ENCODE measurements around the gene NCDN.

NCDN gene

DNA sequence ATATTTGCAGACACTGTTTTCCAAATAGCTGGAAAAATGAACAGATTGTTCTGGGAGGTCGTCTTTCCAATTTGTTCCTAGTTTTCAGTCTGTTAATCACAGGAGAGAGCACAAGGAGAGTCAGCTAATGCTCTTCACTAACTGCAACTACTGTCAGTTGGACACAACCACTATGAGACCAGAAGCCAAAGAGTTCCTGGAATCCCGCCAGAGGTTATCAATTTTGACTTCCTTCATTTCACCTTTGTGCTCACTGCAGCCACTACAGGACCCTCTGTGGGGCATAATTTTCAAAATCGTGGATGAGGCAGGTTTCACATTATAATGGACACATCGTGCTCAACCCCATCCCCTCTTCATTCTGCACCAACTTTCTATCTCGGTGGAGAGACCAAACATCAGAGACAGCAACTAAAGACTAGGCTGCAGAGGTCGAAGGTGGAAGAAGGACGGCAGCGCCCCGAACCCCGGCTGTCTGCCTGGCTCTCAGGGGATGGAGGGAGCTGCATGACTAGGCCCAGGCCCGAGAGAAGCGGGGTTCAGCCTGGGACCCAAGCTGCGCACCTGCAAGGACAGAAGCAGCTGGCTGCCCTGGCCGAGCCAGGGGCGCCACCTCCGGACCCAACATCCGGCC is 998 bp upstream of the NCDN start:
- Histone ChIP-seq H2BK12ac (ENCODE audit: low read length) (no peak overlapping the region), H4K91ac (ENCODE audit: low read depth, low read length, poor library complexity) (peak overlapping the region; percentile 3)

DNA sequence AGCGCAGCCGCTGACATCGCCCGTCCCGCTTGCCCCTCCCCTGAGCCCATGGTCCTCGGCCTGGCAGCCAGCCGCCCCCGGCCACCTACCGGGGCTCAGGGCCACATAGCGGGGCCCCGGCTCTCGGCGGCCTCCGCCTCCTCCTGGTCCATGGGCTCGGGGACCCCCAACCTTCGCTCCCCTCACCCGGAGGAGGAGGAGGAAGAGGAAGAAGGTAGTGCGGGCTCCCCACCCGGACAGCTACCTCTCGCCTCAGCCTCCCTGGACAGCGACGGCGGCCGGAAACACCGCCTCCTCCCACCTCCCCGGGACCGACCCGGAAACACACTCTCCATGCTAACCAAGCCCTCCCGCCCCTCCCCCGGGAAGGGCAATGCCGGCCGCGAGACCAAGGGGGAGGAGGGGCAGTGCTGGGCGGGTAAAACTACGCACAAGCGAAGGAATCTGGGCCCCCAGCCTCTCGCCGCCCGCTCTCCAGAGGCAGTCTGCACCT is 435 bp upstream of the NCDN start, which contains the start of gene KIAA0319L:
KIAA0319L (minus strand) TSS at position 286 of the 493 bp plus-strand sequence. CDS start 2,912 bp downstream, outside the sequence.
- H4K91ac ChIP-seq (ENCODE audit: low read depth, low read length, poor library complexity): peak within 1 kb of the TSS; percentile 3
- H3K27me3 ChIP-seq (ENCODE audit: control insufficient read depth in 3 of 3, insufficient read depth in 3 of 3, low read depth in 1 of 3, low read length in 3 of 3): no peaks in the 10 kb centered on the region
- peak within 1 kb of the TSS; percentile 36 for H2AK5ac ChIP-seq (ENCODE audit: low read depth, low read length)
- WGBS, 2 donors (ENCODE audit: extremely low coverage in 2 of 2, insufficient read length in 2 of 2, insufficient replicate concordance in 1 of 2): no CpG with 5 or more reads among the region's 39 CpGs
- H2BK12ac ChIP-seq (ENCODE audit: low read length): no peak within 1 kb of the TSS
- H3K23ac ChIP-seq (ENCODE audit: low read depth, low read length, poor library complexity): peak within 1 kb of the TSS; percentile 99
- peak within 1 kb of the TSS; percentile 99 for H2AFZ ChIP-seq (ENCODE audit: low read length)
- H3K4me3 ChIP-seq (ENCODE audit: low read length in 2 of 2): peak within 1 kb of the TSS; percentile 88 to 94
- peak within 1 kb of the TSS; percentile 98 for H3K27ac ChIP-seq (replicated peaks; ENCODE audit: low read length)
- H2BK15ac ChIP-seq (ENCODE audit: low read length): peak within 1 kb of the TSS; percentile 85
- H3K79me1 ChIP-seq (ENCODE audit: low read depth, low read length): peaks cover 5% of the 10 kb centered on the region
- no peak within 1 kb of the TSS for H4K8ac ChIP-seq (ENCODE audit: low read depth, low read length)
- peak within 1 kb of the TSS; percentile 90 for H3K4me2 ChIP-seq (ENCODE audit: insufficient read depth, low read length, poor library complexity, severe bottlenecking)
- H2BK120ac ChIP-seq (ENCODE audit: low read depth, low read length): peak within 1 kb of the TSS; percentile 99
- H3K4me1 ChIP-seq (ENCODE audit: control insufficient read depth in 2 of 2, insufficient read depth in 1 of 2, low read depth in 1 of 2, low read length in 2 of 2): peaks cover 11 to 27% of the 10 kb centered on the region in 2 donors
- H3K4ac ChIP-seq (ENCODE audit: low read length): peak within 1 kb of the TSS; percentile 90
- H3K36me3 ChIP-seq (replicated peaks in 1 of 2; ENCODE audit: control insufficient read depth in 2 of 2, insufficient read depth in 2 of 2, low read length in 2 of 2): peaks cover 10 to 43% of the 10 kb centered on the region in 2 donors
- H3K9ac ChIP-seq (ENCODE audit: low read depth, low read length, poor library complexity): peak within 1 kb of the TSS; percentile 99
- no peak for DNase-seq (ENCODE audit: low spot score)
- no peaks in the 10 kb centered on the region for H3K9me3 ChIP-seq (replicated peaks in 1 of 2; ENCODE audit: control insufficient read depth in 2 of 2, insufficient read depth in 1 of 2, low read depth in 1 of 2, low read length in 2 of 2)
- H3K14ac ChIP-seq (ENCODE audit: low read length): peak within 1 kb of the TSS; percentile 99
- peak within 1 kb of the TSS; percentile 100 for H3K18ac ChIP-seq (ENCODE audit: low read length)
- H2BK5ac ChIP-seq (ENCODE audit: low read length): peak within 1 kb of the TSS; percentile 100

More for the DNA sequence above, 998 bp upstream of the NCDN start:
- peak overlapping the region; percentile 100 for H2BK5ac ChIP-seq (ENCODE audit: low read length)
- H3K79me1 ChIP-seq (ENCODE audit: low read depth, low read length): peaks cover 5% of the 10 kb centered on the region
- peak overlapping the region; percentile 98 for H3K27ac ChIP-seq (replicated peaks; ENCODE audit: low read length)
- peak overlapping the region; percentile 79 for H3K4me2 ChIP-seq (ENCODE audit: insufficient read depth, low read length, poor library complexity, severe bottlenecking)
- H3K18ac ChIP-seq (ENCODE audit: low read length): peak overlapping the region; percentile 73
- H2BK15ac ChIP-seq (ENCODE audit: low read length): no peak overlapping the region
- WGBS, 2 donors (ENCODE audit: extremely low coverage in 2 of 2, insufficient read length in 2 of 2, insufficient replicate concordance in 1 of 2): no CpG with 5 or more reads among the region's 17 CpGs
- no peak for DNase-seq (ENCODE audit: low spot score)
- H3K4ac ChIP-seq (ENCODE audit: low read length): no peak overlapping the region
- H3K9ac ChIP-seq (ENCODE audit: low read depth, low read length, poor library complexity): peak overlapping the region; percentile 99
- peak overlapping the region; percentile 99 for H2AFZ ChIP-seq (ENCODE audit: low read length)
- H3K27me3 ChIP-seq (ENCODE audit: control insufficient read depth in 3 of 3, insufficient read depth in 3 of 3, low read depth in 1 of 3, low read length in 3 of 3): no peaks in the 10 kb centered on the region
- no peak overlapping the region for H3K14ac ChIP-seq (ENCODE audit: low read length)
- H4K8ac ChIP-seq (ENCODE audit: low read depth, low read length): no peak overlapping the region
- H3K23ac ChIP-seq (ENCODE audit: low read depth, low read length, poor library complexity): peak overlapping the region; percentile 99
- no peak overlapping the region for H2BK120ac ChIP-seq (ENCODE audit: low read depth, low read length)
- H3K4me1 ChIP-seq (ENCODE audit: control insufficient read depth in 2 of 2, insufficient read depth in 1 of 2, low read depth in 1 of 2, low read length in 2 of 2): peaks cover 11 to 27% of the 10 kb centered on the region in 2 donors
- H3K9me3 ChIP-seq (replicated peaks in 1 of 2; ENCODE audit: control insufficient read depth in 2 of 2, insufficient read depth in 1 of 2, low read depth in 1 of 2, low read length in 2 of 2): no peaks in the 10 kb centered on the region
- peak overlapping the region; percentile 87 to 94 for H3K4me3 ChIP-seq (ENCODE audit: low read length in 2 of 2)
- no peak overlapping the region for H2AK5ac ChIP-seq (ENCODE audit: low read depth, low read length)
- peaks cover 9 to 43% of the 10 kb centered on the region in 2 donors for H3K36me3 ChIP-seq (replicated peaks in 1 of 2; ENCODE audit: control insufficient read depth in 2 of 2, insufficient read depth in 2 of 2, low read length in 2 of 2)

DNA sequence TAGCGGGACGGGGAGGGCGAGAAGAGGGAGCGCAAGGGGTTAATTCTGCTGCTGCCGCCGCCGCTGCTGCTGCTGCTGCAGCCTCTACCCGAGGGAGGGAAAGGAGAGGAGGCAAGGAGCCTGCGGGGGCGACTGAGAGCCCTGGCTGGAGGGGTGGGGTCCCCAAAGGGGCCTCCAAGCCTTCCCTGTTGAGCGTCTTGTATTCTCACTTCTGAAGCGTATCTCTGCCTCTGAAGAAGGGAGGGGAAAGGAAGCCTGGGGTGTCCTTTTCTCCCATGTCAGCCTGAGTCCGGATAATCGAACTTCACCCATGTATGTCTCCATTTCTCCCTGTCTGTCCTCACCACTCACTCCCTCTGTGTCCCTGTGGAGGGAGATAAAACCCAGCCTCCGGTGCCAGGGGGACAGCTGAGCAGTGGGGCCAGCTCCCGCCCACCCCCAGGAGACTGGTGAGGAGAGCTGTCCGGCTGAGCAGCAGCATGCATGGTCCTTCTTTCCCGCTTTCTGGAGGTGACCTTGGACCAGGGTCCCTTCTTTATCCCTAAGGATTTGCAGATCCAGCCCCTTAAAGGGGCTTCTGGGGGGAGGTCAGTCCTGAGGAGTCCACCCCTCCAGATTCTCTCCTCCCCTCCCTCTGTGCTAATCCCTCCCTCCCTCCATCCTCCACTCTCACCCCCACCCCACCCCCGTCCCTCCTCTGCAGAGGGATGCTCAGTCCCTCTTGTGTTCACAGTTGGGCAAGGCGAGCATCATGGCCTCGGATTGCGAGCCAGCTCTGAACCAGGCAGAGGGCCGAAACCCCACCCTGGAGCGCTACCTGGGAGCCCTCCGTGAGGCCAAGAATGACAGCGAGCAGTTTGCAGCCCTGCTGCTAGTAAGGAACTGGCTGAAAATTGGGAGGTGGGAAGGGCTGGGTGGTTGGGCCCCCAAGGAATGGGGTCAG is 1.0 kb downstream of the NCDN start:
- peak overlapping the region; percentile 99 for H2AFZ ChIP-seq (ENCODE audit: low read length)
- peak overlapping the region; percentile 91 for H3K18ac ChIP-seq (ENCODE audit: low read length)
- WGBS, 2 donors (ENCODE audit: extremely low coverage in 2 of 2, insufficient read length in 2 of 2, insufficient replicate concordance in 1 of 2): no CpG with 5 or more reads among the region's 26 CpGs
- H4K8ac ChIP-seq (ENCODE audit: low read depth, low read length): no peak overlapping the region
- H3K9ac ChIP-seq (ENCODE audit: low read depth, low read length, poor library complexity): peak overlapping the region; percentile 90
- peaks cover 5% of the 10 kb centered on the region for H3K79me1 ChIP-seq (ENCODE audit: low read depth, low read length)
- H3K36me3 ChIP-seq (replicated peaks in 1 of 2; ENCODE audit: control insufficient read depth in 2 of 2, insufficient read depth in 2 of 2, low read length in 2 of 2): peaks cover 13 to 43% of the 10 kb centered on the region in 2 donors
- no peak overlapping the region for H2BK12ac ChIP-seq (ENCODE audit: low read length)
- DNase-seq (ENCODE audit: low spot score): no peak
- peak overlapping the region; percentile 47 for H3K27ac ChIP-seq (replicated peaks; ENCODE audit: low read length)
- no peak overlapping the region for H2BK5ac ChIP-seq (ENCODE audit: low read length)
- peak overlapping the region; percentile 88 to 94 for H3K4me3 ChIP-seq (ENCODE audit: low read length in 2 of 2)
- H3K9me3 ChIP-seq (replicated peaks in 1 of 2; ENCODE audit: control insufficient read depth in 2 of 2, insufficient read depth in 1 of 2, low read depth in 1 of 2, low read length in 2 of 2): no peaks in the 10 kb centered on the region
- peak overlapping the region; percentile 11 for H3K23ac ChIP-seq (ENCODE audit: low read depth, low read length, poor library complexity)
- H2BK15ac ChIP-seq (ENCODE audit: low read length): no peak overlapping the region
- H3K27me3 ChIP-seq (ENCODE audit: control insufficient read depth in 3 of 3, insufficient read depth in 3 of 3, low read depth in 1 of 3, low read length in 3 of 3): no peaks in the 10 kb centered on the region
- H2BK120ac ChIP-seq (ENCODE audit: low read depth, low read length): no peak overlapping the region
- H2AK5ac ChIP-seq (ENCODE audit: low read depth, low read length): peak overlapping the region; percentile 36
- H3K14ac ChIP-seq (ENCODE audit: low read length): peak overlapping the region; percentile 39
- H3K4ac ChIP-seq (ENCODE audit: low read length): no peak overlapping the region
- H4K91ac ChIP-seq (ENCODE audit: low read depth, low read length, poor library complexity): no peak overlapping the region
- H3K4me1 ChIP-seq (ENCODE audit: control insufficient read depth in 2 of 2, insufficient read depth in 1 of 2, low read depth in 1 of 2, low read length in 2 of 2): peaks cover 11 to 27% of the 10 kb centered on the region in 2 donors
- peak overlapping the region; percentile 90 for H3K4me2 ChIP-seq (ENCODE audit: insufficient read depth, low read length, poor library complexity, severe bottlenecking)
